ENCODE data around the gene CTXND2. TPM values are rescaled to one million over a fixed set of nuclear protein-coding genes. Genes with fewer than 3 reads are reported as not detected.
A peak's percentile ranks its signal among the peaks of the same experiment; 100 is the strongest.

The CTXND2 gene
- total RNA-seq, 2 experiments from 2014 or later, result not detected

- H3K27me3 Mint-ChIP-seq, result no peaks in the 10 kb centered on the region
- H3K9me3 Mint-ChIP-seq, result no peaks in the 10 kb centered on the region
- no peak overlapping the region for H3K27ac Mint-ChIP-seq
- POLR2A ChIA-PET, result no interaction called here
- no peaks in the 10 kb centered on the region for H3K4me1 Mint-ChIP-seq
- no peaks in the 10 kb centered on the region for H3K36me3 Mint-ChIP-seq (ENCODE audit: low read depth)
- no peak for DNase-seq
- no peak overlapping the region for H3K4me3 Mint-ChIP-seq
- CTCF ChIA-PET, result interaction anchor here (0.7 to 0.9 kb wide), 2 partner anchors 19 to 20 kb away, joined by 3 to 5 read pairs; no protein-coding TSS in a partner anchor
Observed at GRCh38 chr1:150902346-150902745, 15.4 kb downstream of the CTXND2 start.

GRCh38 chr1:150902751-150903150 is 15.8 kb downstream of the CTXND2 start:
- DNase-seq, result no peak
- Mint-ChIP-seq H3K4me3 (no peak overlapping the region), H3K27ac (no peak overlapping the region), H3K9me3 (no peaks in the 10 kb centered on the region), H3K27me3 (no peaks in the 10 kb centered on the region), H3K4me1 (no peaks in the 10 kb centered on the region), H3K36me3 (ENCODE audit: low read depth) (no peaks in the 10 kb centered on the region)
- POLR2A ChIA-PET, result no interaction called here
- CTCF ChIA-PET, result interaction anchor here (0.9 kb wide), 1 partner anchor 21 kb away, joined by 3 read pairs; no protein-coding TSS in a partner anchor

GRCh38 chr1:150905301-150905700 is 18.4 kb downstream of the CTXND2 start:
- Mint-ChIP-seq H3K9me3 (peaks cover 4% of the 10 kb centered on the region), H3K4me3 (no peak overlapping the region), H3K36me3 (ENCODE audit: low read depth) (no peaks in the 10 kb centered on the region), H3K4me1 (no peaks in the 10 kb centered on the region), H3K27ac (no peak overlapping the region), H3K27me3 (no peaks in the 10 kb centered on the region)
- CTCF ChIA-PET, result interaction anchor here (0.7 to 0.8 kb wide), 2 partner anchors 8 to 17 kb away, joined by 3 read pairs; no protein-coding TSS in a partner anchor
- DNase-seq, result no peak
- POLR2A ChIA-PET, result no interaction called here

GRCh38 chr1:150906329-150906728 is 19.4 kb downstream of the CTXND2 start:
- H3K9me3 Mint-ChIP-seq, result peaks cover 4% of the 10 kb centered on the region
- CTCF ChIA-PET, result interaction anchor here (0.8 kb wide), 1 partner anchor 16 kb away, joined by 3 read pairs; no protein-coding TSS in a partner anchor
- no peaks in the 10 kb centered on the region for H3K4me1 Mint-ChIP-seq

GRCh38 chr1:150906813-150907212 is 19.9 kb downstream of the CTXND2 start:
- CTCF ChIA-PET, result no interaction called here
- POLR2A ChIA-PET, result no interaction called here

More at GRCh38 chr1:150906329-150906728, 19.4 kb downstream of the CTXND2 start:
- Mint-ChIP-seq H3K27me3 (no peaks in the 10 kb centered on the region), H3K4me3 (no peak overlapping the region), H3K27ac (no peak overlapping the region), H3K36me3 (ENCODE audit: low read depth) (no peaks in the 10 kb centered on the region)
- DNase-seq, result no peak
- POLR2A ChIA-PET, result no interaction called here

GRCh38 chr1:150909585-150910180 is 22.7 kb downstream of the CTXND2 start:
- Mint-ChIP-seq H3K9me3 (peaks cover 4% of the 10 kb centered on the region), H3K27ac (no peak overlapping the region)

More at GRCh38 chr1:150906813-150907212, 19.9 kb downstream of the CTXND2 start:
- no peaks in the 10 kb centered on the region for H3K36me3 Mint-ChIP-seq (ENCODE audit: low read depth)
- H3K9me3 Mint-ChIP-seq, result peaks cover 4% of the 10 kb centered on the region
- no peak for DNase-seq
- H3K27ac Mint-ChIP-seq, result no peak overlapping the region
- H3K27me3 Mint-ChIP-seq, result no peaks in the 10 kb centered on the region
- no peaks in the 10 kb centered on the region for H3K4me1 Mint-ChIP-seq
- no peak overlapping the region for H3K4me3 Mint-ChIP-seq

GRCh38 chr1:150912623-150913022 is 25.7 kb downstream of the CTXND2 start:
- POLR2A ChIA-PET, result no interaction called here
- no peaks in the 10 kb centered on the region for H3K27me3 Mint-ChIP-seq
- CTCF ChIA-PET, result interaction anchor here (0.9 to 1.9 kb wide), 3 partner anchors 10 to 30 kb away, joined by 3 to 4 read pairs (median 4); no protein-coding TSS in a partner anchor
- no peaks in the 10 kb centered on the region for H3K36me3 Mint-ChIP-seq (ENCODE audit: low read depth)
- no peak for DNase-seq
- H3K27ac Mint-ChIP-seq, result no peak overlapping the region
- no peak overlapping the region for H3K4me3 Mint-ChIP-seq
- H3K4me1 Mint-ChIP-seq, result no peaks in the 10 kb centered on the region
- H3K9me3 Mint-ChIP-seq, result peaks cover 4% of the 10 kb centered on the region

More at GRCh38 chr1:150909585-150910180, 22.7 kb downstream of the CTXND2 start:
- Mint-ChIP-seq H3K4me1 (no peaks in the 10 kb centered on the region), H3K27me3 (no peaks in the 10 kb centered on the region), H3K36me3 (ENCODE audit: low read depth) (no peaks in the 10 kb centered on the region), H3K4me3 (no peak overlapping the region)
- DNase-seq, result no peak
- POLR2A ChIA-PET, result no interaction called here
- CTCF ChIA-PET, result interaction anchor here (0.6 to 1.5 kb wide), 3 partner anchors 19 to 259 kb away, joined by 3 read pairs; no protein-coding TSS in a partner anchor

GRCh38 chr1:150917387-150917786 is 30.5 kb downstream of the CTXND2 start:
- no peak for DNase-seq
- Mint-ChIP-seq H3K27ac (no peak overlapping the region), H3K36me3 (ENCODE audit: low read depth) (no peaks in the 10 kb centered on the region), H3K27me3 (no peaks in the 10 kb centered on the region), H3K4me3 (no peak overlapping the region), H3K4me1 (peaks cover 5% of the 10 kb centered on the region), H3K9me3 (no peaks in the 10 kb centered on the region)
- ChIA-PET CTCF (no interaction called here), POLR2A (no interaction called here)

- peaks cover 6% of the 10 kb centered on the region for H3K36me3 Mint-ChIP-seq (ENCODE audit: low read depth)
- no peak overlapping the region for H3K4me3 Mint-ChIP-seq
- CTCF ChIA-PET, result interaction anchor here (0.6 to 1.9 kb wide), 24 partner anchors 8 to 419 kb away, joined by 3 to 9 read pairs (median 4); partner anchors contain the start of genes CTSK, CTXND2 and GOLPH3L
Observed at GRCh38 chr1:150922519-150922975, 35.6 kb downstream of the CTXND2 start.

GRCh38 chr1:150925080-150925479 is 38.1 kb downstream of the CTXND2 start:
- Mint-ChIP-seq H3K4me3 (peak overlapping the region; percentile 97), H3K27me3 (no peaks in the 10 kb centered on the region), H3K36me3 (ENCODE audit: low read depth) (peaks cover 29% of the 10 kb centered on the region), H3K9me3 (peaks cover 3% of the 10 kb centered on the region), H3K4me1 (peaks cover 34% of the 10 kb centered on the region), H3K27ac (peak overlapping the region; percentile 98)
- POLR2A ChIA-PET, result no interaction called here
- DNase-seq, result peak; percentile 22
- CTCF ChIA-PET, result interaction anchor here (0.6 kb wide), 1 partner anchor 99 kb away, joined by 3 read pairs; no protein-coding TSS in a partner anchor

More at GRCh38 chr1:150922519-150922975, 35.6 kb downstream of the CTXND2 start:
- H3K27ac Mint-ChIP-seq, result no peak overlapping the region
- POLR2A ChIA-PET, result interaction anchor here (0.8 kb wide), 1 partner anchor 43 kb away, joined by 3 read pairs; no protein-coding TSS in a partner anchor
- no peaks in the 10 kb centered on the region for H3K27me3 Mint-ChIP-seq
- peak; percentile 88 for DNase-seq
- H3K4me1 Mint-ChIP-seq, result peaks cover 27% of the 10 kb centered on the region
- H3K9me3 Mint-ChIP-seq, result no peaks in the 10 kb centered on the region

GRCh38 chr1:150926097-150926741 is 39.3 kb downstream of the CTXND2 start, which contains the start of gene SETDB1:
Gene SETDB1, plus strand, starts transcription at chr1:150926363. Its CDS starts 1,352 bp downstream, at chr1:150927715.
- H3K4me3 Mint-ChIP-seq, result peak within 1 kb of the TSS; percentile 97
- H3K4me1 Mint-ChIP-seq, result peaks cover 34% of the 10 kb centered on the region
- no peaks in the 10 kb centered on the region for H3K27me3 Mint-ChIP-seq
- DNase-seq, result peak; percentile 96
- peaks cover 7% of the 10 kb centered on the region for H3K9me3 Mint-ChIP-seq
- peaks cover 40% of the 10 kb centered on the region for H3K36me3 Mint-ChIP-seq (ENCODE audit: low read depth)
- POLR2A ChIA-PET, result interaction anchor here (0.6 kb wide), 1 partner anchor 123 kb away, joined by 4 read pairs; no protein-coding TSS in a partner anchor
- CTCF ChIA-PET, result interaction anchor here (0.7 to 0.9 kb wide), 4 partner anchors 8 to 490 kb away, joined by 3 read pairs; no protein-coding TSS in a partner anchor
- H3K27ac Mint-ChIP-seq, result peak within 1 kb of the TSS; percentile 98

GRCh38 chr1:150927624-150928023 is 40.7 kb downstream of the CTXND2 start:
- Mint-ChIP-seq H3K9me3 (peaks cover 13% of the 10 kb centered on the region), H3K27me3 (no peaks in the 10 kb centered on the region), H3K4me1 (peaks cover 27% of the 10 kb centered on the region), H3K36me3 (ENCODE audit: low read depth) (peaks cover 51% of the 10 kb centered on the region), H3K27ac (no peak overlapping the region), H3K4me3 (peak overlapping the region; percentile 97)
- CTCF ChIA-PET, result interaction anchor here (0.9 to 1.0 kb wide), 2 partner anchors 20 to 367 kb away, joined by 3 read pairs; no protein-coding TSS in a partner anchor
- DNase-seq, result no peak
- POLR2A ChIA-PET, result no interaction called here

- H3K4me3 Mint-ChIP-seq, result no peak overlapping the region
- ChIA-PET CTCF (interaction anchor here (1.0 kb wide), 1 partner anchor 367 kb away, joined by 3 read pairs; no protein-coding TSS in a partner anchor), POLR2A (no interaction called here)
- H3K36me3 Mint-ChIP-seq (ENCODE audit: low read depth), result peaks cover 54% of the 10 kb centered on the region
- H3K27me3 Mint-ChIP-seq, result no peaks in the 10 kb centered on the region
- peaks cover 15% of the 10 kb centered on the region for H3K9me3 Mint-ChIP-seq
- no peak overlapping the region for H3K27ac Mint-ChIP-seq
- peaks cover 26% of the 10 kb centered on the region for H3K4me1 Mint-ChIP-seq
- no peak for DNase-seq
Observed at GRCh38 chr1:150928286-150928685, 41.4 kb downstream of the CTXND2 start.

Data from activated CD4-positive, alpha-beta T cell treated with anti-CD3 and anti-CD28 coated beads, Interleukin-2, amount 10 ng/mL, durations not matched to agents 7 days and 5 days (primary cell).